Measurements from ENCODE around the gene ANKFY1.

- no peak for TF ChIP-seq POLR2A (IDR thresholded peaks at IDR 0.05; ENCODE audit: low read depth, low read length)
- TF ChIP-seq POLR2AphosphoS5 (IDR thresholded peaks at IDR 0.05; ENCODE audit: low read depth, low read length): no peak
- no peak for TF ChIP-seq TAF1 (IDR thresholded peaks at IDR 0.05; ENCODE audit: low read depth, low read length)
- no peak for TF ChIP-seq SPI1 (IDR thresholded peaks at IDR 0.05; ENCODE audit: low read depth, low read length)
- no peak for TF ChIP-seq POU2F2 (IDR thresholded peaks at IDR 0.05; ENCODE audit: low read depth, low read length)
Observed at GRCh38 chr17:4140125-4140524, 123.7 kb downstream of the ANKFY1 start.
